ENCODE results near the gene YY1.

Gene YY1

DNA sequence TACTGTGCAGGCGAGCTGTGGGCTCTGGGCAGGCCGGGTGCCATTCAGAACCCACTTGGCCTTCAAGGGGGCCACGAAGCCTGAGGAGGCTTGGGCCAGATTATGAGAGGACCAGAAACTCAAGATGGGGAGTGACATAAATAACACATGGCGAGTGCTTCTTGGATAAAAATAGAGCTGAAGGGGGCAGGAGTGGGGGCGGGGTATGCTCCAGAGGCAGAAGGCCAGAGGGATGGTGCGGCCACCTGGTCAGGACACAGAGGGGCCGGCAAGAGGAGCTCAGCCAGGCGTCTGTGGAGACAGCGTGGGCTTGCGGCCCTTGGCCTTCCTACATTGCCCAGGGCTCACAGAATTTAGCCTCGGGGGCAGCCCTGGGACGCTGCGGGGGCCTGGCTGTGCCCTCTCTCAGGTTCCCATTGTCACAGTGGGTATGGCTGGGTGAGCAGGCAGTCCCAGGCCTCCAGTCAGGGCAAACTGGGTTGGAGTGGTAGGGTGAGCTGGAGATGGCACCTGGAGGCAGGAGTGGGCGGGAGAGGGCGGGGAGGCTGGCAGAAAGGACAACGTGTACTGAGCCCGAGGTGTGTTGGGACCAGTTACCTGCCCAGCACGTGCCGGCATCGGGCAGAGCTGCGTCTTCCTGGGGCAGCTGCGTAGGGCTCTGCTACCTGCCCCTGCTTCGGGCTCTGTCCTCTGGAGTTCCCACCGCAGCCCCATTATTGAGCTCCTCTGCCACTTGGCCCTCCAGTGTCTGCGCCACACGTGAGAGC is 74.7 kb downstream of the YY1 start:
- no peak overlapping the region for H3K4me3 ChIP-seq (replicated peaks; ENCODE audit: low read depth, low read length)
- TF ChIP-seq, protein P1, sequence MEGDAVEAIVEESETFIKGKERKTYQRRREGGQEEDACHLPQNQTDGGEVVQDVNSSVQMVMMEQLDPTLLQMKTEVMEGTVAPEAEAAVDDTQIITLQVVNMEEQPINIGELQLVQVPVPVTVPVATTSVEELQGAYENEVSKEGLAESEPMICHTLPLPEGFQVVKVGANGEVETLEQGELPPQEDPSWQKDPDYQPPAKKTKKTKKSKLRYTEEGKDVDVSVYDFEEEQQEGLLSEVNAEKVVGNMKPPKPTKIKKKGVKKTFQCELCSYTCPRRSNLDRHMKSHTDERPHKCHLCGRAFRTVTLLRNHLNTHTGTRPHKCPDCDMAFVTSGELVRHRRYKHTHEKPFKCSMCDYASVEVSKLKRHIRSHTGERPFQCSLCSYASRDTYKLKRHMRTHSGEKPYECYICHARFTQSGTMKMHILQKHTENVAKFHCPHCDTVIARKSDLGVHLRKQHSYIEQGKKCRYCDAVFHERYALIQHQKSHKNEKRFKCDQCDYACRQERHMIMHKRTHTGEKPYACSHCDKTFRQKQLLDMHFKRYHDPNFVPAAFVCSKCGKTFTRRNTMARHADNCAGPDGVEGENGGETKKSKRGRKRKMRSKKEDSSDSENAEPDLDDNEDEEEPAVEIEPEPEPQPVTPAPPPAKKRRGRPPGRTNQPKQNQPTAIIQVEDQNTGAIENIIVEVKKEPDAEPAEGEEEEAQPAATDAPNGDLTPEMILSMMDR (IDR thresholded peaks at IDR 0.05; ENCODE audit: insufficient read depth, low read length, poor library complexity, severe bottlenecking) = no peak
- no peaks in the 10 kb centered on the region for H3K36me3 ChIP-seq (ENCODE audit: control insufficient read depth, insufficient read depth, low read length)
- no peaks in the 10 kb centered on the region; the same call in 1 of the 2 replicates for H3K27me3 ChIP-seq (replicated peaks; ENCODE audit: control insufficient read depth, insufficient read depth, low read length)
- DNase-seq (ENCODE audit: extremely low read depth, insufficient read length) = no peak

DNA sequence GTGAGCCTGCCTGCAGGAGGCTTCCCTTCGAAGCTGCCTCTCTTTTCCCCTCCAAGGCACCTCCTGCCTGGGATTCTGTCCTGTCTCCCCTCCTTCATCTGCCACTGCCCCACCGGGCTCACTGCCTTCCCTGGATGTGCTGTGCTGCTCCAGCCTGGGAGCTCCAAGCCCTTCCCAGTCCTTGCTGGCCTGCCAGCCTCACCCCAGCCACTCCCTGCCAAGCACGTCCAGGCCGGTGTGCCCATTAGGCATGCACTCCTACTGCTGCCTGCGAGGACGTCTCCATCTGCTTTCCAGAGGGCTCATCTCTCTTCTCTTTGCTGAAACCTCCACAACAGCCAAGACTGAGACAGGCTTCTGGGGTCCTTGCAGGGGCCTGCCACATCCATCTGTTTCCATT is 75.8 kb downstream of the YY1 start:
- H3K4me3 ChIP-seq (replicated peaks; ENCODE audit: low read depth, low read length) = no peak overlapping the region
- TF ChIP-seq, protein P1 (IDR thresholded peaks at IDR 0.05; ENCODE audit: insufficient read depth, low read length, poor library complexity, severe bottlenecking) = no peak
- DNase-seq (ENCODE audit: extremely low read depth, insufficient read length) = no peak
- no peaks in the 10 kb centered on the region; the same call in 1 of the 2 replicates for H3K27me3 ChIP-seq (replicated peaks; ENCODE audit: control insufficient read depth, insufficient read depth, low read length)
- no peaks in the 10 kb centered on the region for H3K36me3 ChIP-seq (ENCODE audit: control insufficient read depth, insufficient read depth, low read length)

DNA sequence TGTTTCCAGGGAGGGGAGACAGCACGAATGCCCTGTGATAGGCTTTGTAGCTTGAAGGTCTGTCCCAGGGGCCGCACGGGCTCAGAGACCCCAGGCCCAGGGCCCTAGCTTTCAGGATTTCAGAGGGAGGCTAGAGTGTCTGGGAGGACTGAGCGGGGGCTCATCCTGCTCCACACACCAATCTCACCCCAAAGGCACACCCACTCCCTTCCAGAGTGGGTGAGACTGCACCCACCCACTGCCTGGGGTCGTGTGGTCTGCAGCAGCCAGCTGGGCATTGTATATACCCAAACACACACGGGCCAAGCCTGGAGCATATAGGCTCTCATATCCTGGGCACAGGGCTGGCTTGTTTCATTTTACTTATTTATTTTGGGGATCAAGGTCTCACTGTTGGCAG is 78.4 kb downstream of the YY1 start:
- no peak for DNase-seq (ENCODE audit: extremely low read depth, insufficient read length)
- H3K36me3 ChIP-seq (ENCODE audit: control insufficient read depth, insufficient read depth, low read length) = no peaks in the 10 kb centered on the region
- no peak overlapping the region for H3K4me3 ChIP-seq (replicated peaks; ENCODE audit: low read depth, low read length)
- TF ChIP-seq, protein P1 (IDR thresholded peaks at IDR 0.05; ENCODE audit: insufficient read depth, low read length, poor library complexity, severe bottlenecking) = no peak
- no peaks in the 10 kb centered on the region for H3K27me3 ChIP-seq (replicated peaks; ENCODE audit: control insufficient read depth, insufficient read depth, low read length)

DNA sequence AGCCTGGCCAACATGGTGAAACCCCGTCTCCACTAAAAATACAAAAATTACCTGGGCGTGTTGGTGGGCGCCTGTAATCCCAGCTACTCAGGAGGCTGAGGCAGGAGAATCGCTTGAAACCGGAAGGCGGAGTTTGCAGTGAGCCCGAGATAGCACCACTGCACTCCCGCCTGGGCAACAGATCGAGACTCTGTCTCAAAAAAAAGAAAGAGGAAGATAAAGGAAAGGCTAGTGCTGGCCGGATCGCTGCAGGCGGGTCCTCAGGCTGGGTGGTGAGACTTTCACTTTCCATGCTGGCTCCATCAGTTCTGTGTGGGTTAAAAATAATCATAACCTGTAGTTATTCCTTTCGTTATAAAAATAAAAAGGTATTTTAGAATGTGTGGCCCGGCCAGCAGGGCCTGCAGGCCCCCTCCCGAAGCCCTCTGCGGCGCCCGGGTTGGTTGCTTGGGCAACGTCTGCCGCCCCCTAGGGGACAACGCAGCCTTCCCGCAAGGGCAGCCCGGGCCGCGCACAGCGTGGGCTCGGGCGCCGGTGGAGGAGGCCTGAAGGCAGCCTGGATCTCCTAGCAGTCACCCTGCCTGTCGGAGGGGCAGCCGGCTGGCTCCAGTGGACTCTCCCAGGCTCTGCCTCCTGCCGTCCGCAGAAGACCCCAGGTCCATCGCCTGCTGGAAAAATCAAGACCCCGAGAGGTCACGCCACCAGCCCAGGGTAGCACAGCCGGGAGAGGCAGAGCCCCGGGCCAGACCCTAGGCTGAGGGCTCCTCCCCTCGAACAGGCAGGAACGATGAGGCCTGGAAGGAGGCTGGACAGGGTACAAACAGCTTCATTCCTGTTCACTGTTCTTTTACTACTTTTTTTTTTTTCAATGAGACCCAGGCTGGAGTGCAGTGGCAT is 79.2 kb downstream of the YY1 start:
- DNase-seq (ENCODE audit: extremely low read depth, insufficient read length) = peak; percentile 84
- TF ChIP-seq, protein P1 (IDR thresholded peaks at IDR 0.05; ENCODE audit: insufficient read depth, low read length, poor library complexity, severe bottlenecking) = peak; percentile 93
- no peaks in the 10 kb centered on the region for H3K36me3 ChIP-seq (ENCODE audit: control insufficient read depth, insufficient read depth, low read length)
- H3K27me3 ChIP-seq (replicated peaks; ENCODE audit: control insufficient read depth, insufficient read depth, low read length) = no peaks in the 10 kb centered on the region
- peak overlapping the region; percentile 28; the same call in 1 of the 2 replicates for H3K4me3 ChIP-seq (replicated peaks; ENCODE audit: low read depth, low read length)

DNA sequence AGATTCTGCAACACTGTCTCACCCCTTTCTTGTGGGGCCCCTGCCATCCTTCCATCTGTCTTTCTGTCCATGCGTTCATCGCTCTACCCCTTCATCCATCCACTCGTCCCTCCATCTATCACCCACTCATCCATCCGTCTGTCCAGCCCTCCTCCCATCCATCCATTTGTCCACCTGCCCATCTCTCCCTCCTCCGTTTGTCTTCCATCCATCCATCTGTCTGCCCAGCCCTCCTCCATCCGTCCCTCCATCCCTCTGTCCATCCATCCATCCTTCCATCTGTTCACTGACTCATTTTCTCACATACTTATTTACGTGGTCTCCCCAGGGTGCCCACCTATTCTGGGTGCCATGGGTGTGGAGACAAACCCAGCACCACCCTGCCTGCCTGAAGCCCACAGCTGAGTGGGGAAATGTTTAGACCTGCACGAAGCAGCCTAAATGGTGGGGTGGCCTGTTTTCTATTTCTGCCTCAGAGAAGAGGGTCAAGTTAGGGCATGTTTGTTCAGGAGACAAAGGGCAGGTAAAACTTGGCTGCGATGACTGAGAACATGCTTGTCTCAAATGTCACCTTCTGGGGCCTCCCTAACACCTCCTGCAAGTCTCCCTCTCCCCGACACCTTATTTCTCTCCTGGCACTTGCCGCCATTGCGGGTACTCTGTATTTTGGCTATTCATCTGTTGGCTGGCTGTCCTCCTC is 81.4 kb downstream of the YY1 start:
- no peaks in the 10 kb centered on the region; the same call in 1 of the 2 replicates for H3K27me3 ChIP-seq (replicated peaks; ENCODE audit: control insufficient read depth, insufficient read depth, low read length)
- no peaks in the 10 kb centered on the region for H3K36me3 ChIP-seq (ENCODE audit: control insufficient read depth, insufficient read depth, low read length)
- TF ChIP-seq, protein P1 (IDR thresholded peaks at IDR 0.05; ENCODE audit: insufficient read depth, low read length, poor library complexity, severe bottlenecking) = no peak
- H3K4me3 ChIP-seq (replicated peaks; ENCODE audit: low read depth, low read length) = no peak overlapping the region
- DNase-seq (ENCODE audit: extremely low read depth, insufficient read length) = no peak

Data from GM06990 (cell line).